Right cardiac atrium (tissue), 5 donors: ENCODE measurements around the gene JUND. TPM values are rescaled to one million over a fixed set of nuclear protein-coding genes. Genes with fewer than 3 reads are reported as not detected.

Source experiments
- ATAC-seq, 2 donors: fragments of 200-7000 bp; cut with Tn5 transposase; one replicate each; pipeline versions ENCODE4 v1.8.0 to v1.9.1; 2020; ENCODE audit warnings: moderate library complexity in 2 of 2, mild to moderate bottlenecking in 1 of 2
- DNase-seq, 3 donors: peaks; one replicate each; pipeline ENCODE4 v3.0.0-alpha.2; 2020
- H3K27ac ChIP-seq: one replicate; pipeline ENCODE4 v1.5.1; 2013; ENCODE audit warnings: mild to moderate bottlenecking, low read length, control low read depth, moderate library complexity
- H3K27me3 ChIP-seq: one replicate; pipeline ENCODE4 v1.6.1; 2013; ENCODE audit not compliant: control insufficient read depth, insufficient read depth
- H3K4me1 ChIP-seq: one replicate; pipeline ENCODE4 v1.6.1; 2013; ENCODE audit warnings: low read length; ENCODE audit not compliant: control insufficient read depth, insufficient read depth
- H3K4me3 ChIP-seq: one replicate; pipeline ENCODE4 v1.5.1; 2013; ENCODE audit warnings: low read length, control low read depth
- H3K9me3 ChIP-seq: one replicate; pipeline ENCODE4 v1.6.1; 2013; ENCODE audit warnings: low read length; ENCODE audit not compliant: control insufficient read depth
- WGBS: extraction: QIAGEN DNeasy Blood & Tissue Kit; methylation state at CpG from one replicate; pipeline ENCODE4 v1.1.7; 2013; 5-methylcytosine and 5-hydroxymethylcytosine counted together
- intact Hi-C, 4 donors: fragments of 100-400 bp; cut with DNase I; formaldehyde crosslinking; loops; one replicate each; pipeline versions ENCODE4 v1.11.0 to v1.14.0; 2022 to 2023
- polyA plus RNA-seq: library from polyadenylated mRNA; stranded (reverse); fragments of 200-250 nt; gene quantifications from one replicate; pipeline ENCODE4 v1.2.3, GENCODE V29; 2013
- total RNA-seq, 4 donors: library from RNA; stranded (reverse); fragmentation: NEBNext Ultra II Directional; extraction: Animal tissue kit (Norgen Biotek cat#: 25700); gene quantifications; one replicate each; pipeline ENCODE4 v1.2.1, GENCODE V29; 2021
- donor health status: healthy with polysubstance abuse.
- donor health status: DM: no; HTN: yes; CAD: no.
- donor health status: DM: no; HTN: no; CAD: no.
- donor health status: DM: no; HTN: yes; CAD: no; lungs with severe emphysema.
- donor health status: DM: yes; HTN: yes; CAD: no.

The JUND gene
- total and polyA plus RNA-seq, 5 donors, result 117 to 233 (median 124) TPM

- Histone ChIP-seq H3K9me3 (no peaks in the 10 kb centered on the region), H3K4me1 (peaks cover 16% of the 10 kb centered on the region), H3K27ac (peak overlapping the region; percentile 99), H3K27me3 (no peaks in the 10 kb centered on the region), H3K4me3 (peak overlapping the region; percentile 84)
- intact Hi-C loops, result loop anchor here (2.0 to 10.0 kb wide), 5 partner anchors 43 to 135 kb away; partner anchors contain the start of genes LSM4 (in 4 of the 4), LRRC25 (in 1 of the 4) and SSBP4 (in 1 of the 4)
- DNase-seq, result peak; percentile 93 to 97 (median 96)
- ATAC-seq, result peak; percentile 80
- WGBS, result under 1% methylated on average over 54 of the region's 55 CpGs
Observed at GRCh38 chr19:18279516-18280246, 1.7 kb downstream of the JUND start.

- peaks cover 19% of the 10 kb centered on the region for H3K4me1 ChIP-seq
- intact Hi-C loops, result loop anchor here in 3 of 4 donors (2.0 to 10.0 kb wide), 4 partner anchors 44 to 136 kb away; partner anchors contain the start of genes LRRC25 (in 1 of the 3), LSM4 (in 1 of the 3) and SSBP4 (in 1 of the 3)
- ATAC-seq (no peak), DNase-seq (no peak)
- no peaks in the 10 kb centered on the region for H3K27me3 ChIP-seq
- no peaks in the 10 kb centered on the region for H3K9me3 ChIP-seq
- peak overlapping the region; percentile 26 for H3K27ac ChIP-seq
- WGBS, result 1% methylated on average over 5 of the region's 5 CpGs
- H3K4me3 ChIP-seq, result peak overlapping the region; percentile 84
Observed at GRCh38 chr19:18279266-18279515, 2.2 kb downstream of the JUND start.

- H3K9me3 ChIP-seq, result no peaks in the 10 kb centered on the region
- no peaks in the 10 kb centered on the region for H3K27me3 ChIP-seq
- WGBS, result 54% methylated on average over 10 of the region's 10 CpGs
- DNase-seq (peak in 1 of 3 donors; percentile 50), ATAC-seq (no peak)
- peak overlapping the region; percentile 84 for H3K4me3 ChIP-seq
- intact Hi-C loops, result loop anchor here in 3 of 4 donors (2.0 to 10.0 kb wide), 4 partner anchors 44 to 136 kb away; partner anchors contain the start of genes LRRC25 (in 1 of the 3), LSM4 (in 1 of the 3) and SSBP4 (in 1 of the 3)
- H3K4me1 ChIP-seq, result peaks cover 20% of the 10 kb centered on the region
- peak overlapping the region; percentile 26 for H3K27ac ChIP-seq
Observed at GRCh38 chr19:18278521-18279265, 2.7 kb downstream of the JUND start.

- H3K4me1 ChIP-seq, result peaks cover 15% of the 10 kb centered on the region
- peak overlapping the region; percentile 71 for H3K27ac ChIP-seq
- H3K27me3 ChIP-seq, result no peaks in the 10 kb centered on the region
- H3K9me3 ChIP-seq, result no peaks in the 10 kb centered on the region
- no peak overlapping the region for H3K4me3 ChIP-seq
- intact Hi-C loops, result loop anchor here in 2 of 4 donors (10.0 kb wide), 2 partner anchors 120 to 140 kb away; partner anchors contain the start of genes LRRC25 (in 1 of the 2) and SSBP4 (in 1 of the 2)
- WGBS, result 14% methylated on average over 13 of the region's 13 CpGs
- peak; percentile 84 to 87 for ATAC-seq
- peak; percentile 91 to 95 (median 95) for DNase-seq
Observed at GRCh38 chr19:18274781-18275356, 6.6 kb downstream of the JUND start.

GRCh38 chr19:18274219-18274780 is 7.1 kb downstream of the JUND start, which contains the start of gene IQCN:
Gene IQCN (minus strand): TSS chr19:18274452. CDS start chr19:18269478, 4,974 bp downstream.
- Histone ChIP-seq H3K4me1 (peaks cover 15% of the 10 kb centered on the region), H3K4me3 (no peak within 1 kb of the TSS), H3K27me3 (no peaks in the 10 kb centered on the region), H3K9me3 (no peaks in the 10 kb centered on the region), H3K27ac (peak within 1 kb of the TSS; percentile 71)
- intact Hi-C loops, result loop anchor here in 2 of 4 donors (10.0 kb wide), 2 partner anchors 121 to 141 kb away; partner anchors contain the start of genes LRRC25 (in 1 of the 2) and SSBP4 (in 1 of the 2)
- 73% methylated on average over 9 of the region's 9 CpGs for WGBS
- peak; percentile 12 to 16 for ATAC-seq
- DNase-seq, result peak in 2 of 3 donors; percentile 62 to 76

- Histone ChIP-seq H3K27ac (no peak overlapping the region), H3K9me3 (no peaks in the 10 kb centered on the region), H3K4me1 (peaks cover 12% of the 10 kb centered on the region), H3K27me3 (no peaks in the 10 kb centered on the region), H3K4me3 (no peak overlapping the region)
- ATAC-seq (no peak), DNase-seq (no peak)
- intact Hi-C loops, result loop anchor here in 2 of 4 donors (10.0 kb wide), 2 partner anchors 121 to 141 kb away; partner anchors contain the start of genes LRRC25 (in 1 of the 2) and SSBP4 (in 1 of the 2)
- 93% methylated on average over 13 of the region's 13 CpGs for WGBS
Observed at GRCh38 chr19:18273561-18274218, 7.7 kb downstream of the JUND start.

- WGBS, result 42% methylated on average over 6 of the region's 6 CpGs
- ATAC-seq (no peak), DNase-seq (peak in 1 of 3 donors; percentile 66)
- intact Hi-C loops, result loop anchor here in 2 of 4 donors (10.0 kb wide), 2 partner anchors 123 to 143 kb away; partner anchors contain the start of genes LRRC25 (in 1 of the 2) and SSBP4 (in 1 of the 2)
- H3K9me3 ChIP-seq, result no peaks in the 10 kb centered on the region
- H3K27ac ChIP-seq, result no peak overlapping the region
- no peak overlapping the region for H3K4me3 ChIP-seq
- peaks cover 7% of the 10 kb centered on the region for H3K4me1 ChIP-seq
- H3K27me3 ChIP-seq, result no peaks in the 10 kb centered on the region
Observed at GRCh38 chr19:18271433-18271841, 10.0 kb downstream of the JUND start.

GRCh38 chr19:18270326-18270725 is 11.1 kb downstream of the JUND start:
- Histone ChIP-seq H3K27me3 (no peaks in the 10 kb centered on the region), H3K4me1 (peaks cover 4% of the 10 kb centered on the region), H3K27ac (no peak overlapping the region), H3K9me3 (no peaks in the 10 kb centered on the region), H3K4me3 (no peak overlapping the region)
- ATAC-seq (no peak), DNase-seq (no peak)
- WGBS, result 90% methylated on average over 9 of the region's 9 CpGs
- intact Hi-C loops, result loop anchor here in 2 of 4 donors (10.0 kb wide), 2 partner anchors 124 to 144 kb away; partner anchors contain the start of genes LRRC25 (in 1 of the 2) and SSBP4 (in 1 of the 2)

GRCh38 chr19:18269070-18269723 is 12.2 kb downstream of the JUND start:
- Histone ChIP-seq H3K27me3 (no peaks in the 10 kb centered on the region), H3K4me3 (no peak overlapping the region), H3K4me1 (peaks cover under 1% of the 10 kb centered on the region), H3K27ac (no peak overlapping the region), H3K9me3 (no peaks in the 10 kb centered on the region)
- WGBS, result 78% methylated on average over 2 of the region's 2 CpGs
- intact Hi-C loops, result loop anchor here in 1 of 4 donors (10.0 kb wide), 1 partner anchor 136 kb away; no protein-coding TSS in a partner anchor
- no peak for DNase-seq
- ATAC-seq, result no peak
